ENCODE data around the gene MMP14. TPM values are rescaled to one million over a fixed set of nuclear protein-coding genes. Genes with fewer than 3 reads are reported as not detected.

Gene MMP14
- total and polyA plus RNA-seq, 2 of the 13 experiments (the other 11 are each of a cell fraction or from before 2014, with no cell fraction given) = 5.2 to 9.8 TPM

- TF ChIP-seq GATAD2A (CRISPR knock-in tag; IDR thresholded peaks at IDR 0.05) = peak; percentile 88
- no peak for TF ChIP-seq TEF (CRISPR knock-in tag; IDR thresholded peaks at IDR 0.05)
- TF ChIP-seq E2F2 (CRISPR knock-in tag; IDR thresholded peaks at IDR 0.05; ENCODE audit: borderline replicate concordance) = no peak
- no peak for TF ChIP-seq SMAD1 (CRISPR knock-in tag; IDR thresholded peaks at IDR 0.05; ENCODE audit: borderline replicate concordance, low read depth)
- TF ChIP-seq SOX13 (IDR thresholded peaks at IDR 0.05) = no peak
- TF ChIP-seq SOX13 (CRISPR knock-in tag; conservative IDR thresholded peaks at IDR 0.05 in 1 of 2, IDR thresholded peaks at IDR 0.05 in 1 of 2) = peak; percentile 31 to 50; a peak in 1 of 4 replicates
- no peak; the same call in 1 of the 2 replicates for TF ChIP-seq TFAP4 (IDR thresholded peaks at IDR 0.05; ENCODE audit: borderline replicate concordance, low read depth)
- no peak for TF ChIP-seq CERS6 (CRISPR knock-in tag; IDR thresholded peaks at IDR 0.05)
- TF ChIP-seq NFYB (CRISPR knock-in tag; IDR thresholded peaks at IDR 0.05) = no peak
- no peak for TF ChIP-seq ZNF670 (CRISPR knock-in tag; IDR thresholded peaks at IDR 0.05; ENCODE audit: borderline replicate concordance)
- TF ChIP-seq ZBTB44 (CRISPR knock-in tag; IDR thresholded peaks at IDR 0.05) = 0 out of 2 replicates have a peak, but pooled peaks have one; percentile 3
- TF ChIP-seq NCOA2 (CRISPR knock-in tag; IDR thresholded peaks at IDR 0.05) = no peak; the same call in 1 of the 2 replicates
- no peak for TF ChIP-seq ZNF451 (CRISPR knock-in tag; IDR thresholded peaks at IDR 0.05)
- TF ChIP-seq IRF1 (CRISPR knock-in tag; IDR thresholded peaks at IDR 0.05; ENCODE audit: low read depth) = no peak
- no peak for TF ChIP-seq SMARCE1 (IDR thresholded peaks at IDR 0.05; ENCODE audit: borderline replicate concordance)
- no peak for TF ChIP-seq RORA (CRISPR knock-in tag; IDR thresholded peaks at IDR 0.05)
- no peak for TF ChIP-seq STAT5B (CRISPR knock-in tag; IDR thresholded peaks at IDR 0.05)
- TF ChIP-seq ZNF549 (CRISPR knock-in tag; IDR thresholded peaks at IDR 0.05) = no peak
- 0 out of 2 replicates have a peak, but pooled peaks have one; percentile 24 for TF ChIP-seq ZNF713 (CRISPR knock-in tag; IDR thresholded peaks at IDR 0.05)
- TF ChIP-seq TBP (CRISPR knock-in tag; IDR thresholded peaks at IDR 0.05) = no peak
- TF ChIP-seq ZNF280B (CRISPR knock-in tag; IDR thresholded peaks at IDR 0.05; ENCODE audit: borderline replicate concordance) = no peak; the same call in 1 of the 2 replicates
- peak; percentile 83 for TF ChIP-seq ZNF331 (CRISPR knock-in tag; IDR thresholded peaks at IDR 0.05)
These were observed 35.8 kb downstream of the MMP14 start (continued) for GRCh38 chr14:22872033-22872832.
